Measurements from ENCODE around the gene KIF19. TPM values are rescaled to one million over a fixed set of nuclear protein-coding genes. Genes with fewer than 3 reads are reported as not detected.
A peak's percentile ranks its signal among the peaks of the same experiment; 100 is the strongest.

KIF19 gene
- polyA plus RNA-seq, 1 donor (not counting 4 experiments of a cell fraction or from before 2014, with no cell fraction given): not detected

DNA sequence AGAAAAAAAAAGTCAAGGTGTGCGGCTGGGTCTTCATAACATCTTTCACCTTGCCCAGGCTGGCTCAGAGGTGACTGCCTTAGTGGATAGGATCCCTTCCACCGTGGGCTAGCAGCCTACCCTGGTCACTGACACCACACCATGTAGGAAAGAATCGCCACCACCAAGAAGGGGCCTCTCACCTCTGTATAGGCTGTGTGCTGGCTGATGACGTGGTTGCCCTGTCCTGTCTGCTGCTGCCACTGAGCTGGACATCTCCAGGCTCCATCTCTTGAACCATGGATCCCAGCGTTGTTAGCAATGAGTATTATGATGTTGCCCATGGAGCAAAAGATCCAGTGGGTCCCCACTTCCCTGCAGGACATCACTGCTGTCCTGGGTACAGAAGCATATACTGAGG lies 41.2 kb downstream of the KIF19 start, which contains the start of gene GPR142:
Gene GPR142, plus strand, starts transcription at position 301 of the 400 bp plus-strand sequence. CDS start 2,035 bp downstream, outside the sequence.
- Histone ChIP-seq H3K9ac (ENCODE audit: control insufficient read depth, extremely low read depth, insufficient read depth, low read length) (no peak within 1 kb of the TSS), H3K4me1 (ENCODE audit: control insufficient read depth, extremely low read depth, insufficient read depth, low read length) (peaks cover 4% of the 10 kb centered on the region), H2AFZ (ENCODE audit: control insufficient read depth, low read length) (no peak within 1 kb of the TSS), H3K27me3 (ENCODE audit: control insufficient read depth, extremely low read depth, insufficient read depth, low read length) (peaks cover 28% of the 10 kb centered on the region), H3K4me3 (ENCODE audit: control insufficient read depth in 2 of 3, extremely low read depth in 1 of 3, insufficient read depth in 2 of 3, low read depth in 1 of 3, low read length in 3 of 3) (no peak within 1 kb of the TSS), H3K79me2 (ENCODE audit: control insufficient read depth, insufficient read depth, low read length) (no peaks in the 10 kb centered on the region), H3K4me2 (ENCODE audit: control insufficient read depth, extremely low read depth, insufficient read depth, low read depth, low read length) (no peak within 1 kb of the TSS), H3K36me3 (ENCODE audit: control insufficient read depth in 2 of 2, extremely low read depth in 1 of 2, insufficient read depth in 2 of 2, low read length in 2 of 2) (no peaks in the 10 kb centered on the region), H3K9me3 (ENCODE audit: control insufficient read depth, low read depth, low read length) (no peaks in the 10 kb centered on the region), H3K9me1 (ENCODE audit: control insufficient read depth, extremely low read depth, insufficient read depth, low read length) (no peaks in the 10 kb centered on the region), H4K20me1 (ENCODE audit: control insufficient read depth, extremely low read depth, insufficient read depth, low read length) (peaks cover 3% of the 10 kb centered on the region), H3K27ac (ENCODE audit: control insufficient read depth, insufficient read depth, low read length) (no peak within 1 kb of the TSS)
- no peak for TF ChIP-seq EZH2 (IDR thresholded peaks at IDR 0.05; ENCODE audit: low read length)
- TF ChIP-seq CTCF (optimal IDR thresholded peaks at IDR 0.05 in 1 of 3, IDR thresholded peaks at IDR 0.05 in 1 of 3, conservative IDR thresholded peaks at IDR 0.05 in 1 of 3; ENCODE audit: extremely low read depth in 1 of 3, insufficient read depth in 2 of 3, low read length in 3 of 3): no peak
- dilution Hi-C loops (cut with MboI; ENCODE audit: extremely low pct_ligation_motif_present, low sequenced_read_pairs): no loop called here
- FAIRE-seq (no peak), DNase-seq (ENCODE audit: low read depth, low spot score) (no peak)

GRCh38 chr17:74368341-74369081 lies 42.5 kb downstream of the KIF19 start:
- H4K20me1 ChIP-seq (ENCODE audit: control insufficient read depth, extremely low read depth, insufficient read depth, low read length): peaks cover 3% of the 10 kb centered on the region
- no peaks in the 10 kb centered on the region for H3K36me3 ChIP-seq (ENCODE audit: control insufficient read depth in 2 of 2, extremely low read depth in 1 of 2, insufficient read depth in 2 of 2, low read length in 2 of 2)
- dilution Hi-C loops (cut with MboI; ENCODE audit: extremely low pct_ligation_motif_present, low sequenced_read_pairs): no loop called here
- H2AFZ ChIP-seq (ENCODE audit: control insufficient read depth, low read length): no peak overlapping the region
- no peak overlapping the region for H3K27ac ChIP-seq (ENCODE audit: control insufficient read depth, insufficient read depth, low read length)
- H3K79me2 ChIP-seq (ENCODE audit: control insufficient read depth, insufficient read depth, low read length): no peaks in the 10 kb centered on the region
- DNase-seq (ENCODE audit: low read depth, low spot score) (no peak), FAIRE-seq (no peak)
- H3K4me1 ChIP-seq (ENCODE audit: control insufficient read depth, extremely low read depth, insufficient read depth, low read length): peaks cover 4% of the 10 kb centered on the region
- H3K4me2 ChIP-seq (ENCODE audit: control insufficient read depth, extremely low read depth, insufficient read depth, low read depth, low read length): no peak overlapping the region
- peaks cover 17% of the 10 kb centered on the region for H3K27me3 ChIP-seq (ENCODE audit: control insufficient read depth, extremely low read depth, insufficient read depth, low read length)
- H3K9ac ChIP-seq (ENCODE audit: control insufficient read depth, extremely low read depth, insufficient read depth, low read length): no peak overlapping the region
- H3K4me3 ChIP-seq (ENCODE audit: control insufficient read depth in 2 of 3, extremely low read depth in 1 of 3, insufficient read depth in 2 of 3, low read depth in 1 of 3, low read length in 3 of 3): no peak overlapping the region
- no peaks in the 10 kb centered on the region for H3K9me1 ChIP-seq (ENCODE audit: control insufficient read depth, extremely low read depth, insufficient read depth, low read length)
- H3K9me3 ChIP-seq (ENCODE audit: control insufficient read depth, low read depth, low read length): no peaks in the 10 kb centered on the region
- TF ChIP-seq CTCF (optimal IDR thresholded peaks at IDR 0.05 in 1 of 3, IDR thresholded peaks at IDR 0.05 in 1 of 3, conservative IDR thresholded peaks at IDR 0.05 in 1 of 3; ENCODE audit: extremely low read depth in 1 of 3, insufficient read depth in 2 of 3, low read length in 3 of 3): peak; percentile 84 to 97 (median 94)
- no peak for TF ChIP-seq EZH2 (IDR thresholded peaks at IDR 0.05; ENCODE audit: low read length)
